Cerebellar cortex (tissue), 1 donor: ENCODE data around the gene ALLC.
"Not testable (repeated sequence)": the region's sequence is repeated elsewhere in the genome, so short reads cannot be mapped to it uniquely, and the experiment has no call there.

Source experiments
- DNase-seq: peaks from one replicate; pipeline ENCODE4 v3.0.0-alpha.2; 2015; ENCODE audit warnings: low spot score

Gene ALLC

GRCh38 chr2:3657881-3658280 is at the start of gene ALLC:
TSS of gene ALLC (plus strand) at chr2:3658200. CDS start at chr2:3671158, 12,958 bp downstream.
- no peak for DNase-seq

- no peak for DNase-seq
Measured at GRCh38 chr2:3608373-3609278, 49.4 kb upstream of the ALLC start.

- not testable (repeated sequence) for DNase-seq
Measured at GRCh38 chr2:3609279-3609673, 48.7 kb upstream of the ALLC start.

GRCh38 chr2:3610415-3610814 is 47.6 kb upstream of the ALLC start:
- DNase-seq: no peak

GRCh38 chr2:3610881-3611505 is 47.0 kb upstream of the ALLC start:
- DNase-seq: no peak

- DNase-seq: no peak
Measured at GRCh38 chr2:3611589-3611988, 46.4 kb upstream of the ALLC start.

GRCh38 chr2:3612639-3613523 is 45.1 kb upstream of the ALLC start:
- no peak for DNase-seq

GRCh38 chr2:3613524-3613905 is 44.5 kb upstream of the ALLC start:
- DNase-seq: no peak

- DNase-seq: not testable (repeated sequence)
Measured at GRCh38 chr2:3614743-3615142, 43.3 kb upstream of the ALLC start.

GRCh38 chr2:3615541-3616200 is 42.3 kb upstream of the ALLC start:
- DNase-seq: not testable (repeated sequence)

- DNase-seq: not testable (repeated sequence)
Measured at GRCh38 chr2:3616435-3617197, 41.4 kb upstream of the ALLC start.

- DNase-seq: no peak
Measured at GRCh38 chr2:3617198-3617890, 40.7 kb upstream of the ALLC start.

- no peak for DNase-seq
Measured at GRCh38 chr2:3618367-3618766, 39.6 kb upstream of the ALLC start.

GRCh38 chr2:3619033-3619432 is 39.0 kb upstream of the ALLC start:
- DNase-seq: no peak

- not testable (repeated sequence) for DNase-seq
Measured at GRCh38 chr2:3619661-3620060, 38.3 kb upstream of the ALLC start.

- no peak for DNase-seq
Measured at GRCh38 chr2:3620834-3621233, 37.2 kb upstream of the ALLC start.

- no peak for DNase-seq
Measured at GRCh38 chr2:3622967-3623366, 35.0 kb upstream of the ALLC start.

- no peak for DNase-seq
Measured at GRCh38 chr2:3624059-3624794, 33.8 kb upstream of the ALLC start.

- DNase-seq: no peak
Measured at GRCh38 chr2:3625186-3625585, 32.8 kb upstream of the ALLC start.
